HUES6 (cell line): Measurements from ENCODE around the gene TGFBR3.
"Not testable (repeated sequence)": the region's sequence is repeated elsewhere in the genome, so short reads cannot be mapped to it uniquely, and the experiment has no call there.

Experiments used
- H3K27ac ChIP-seq: 2 replicates; pipeline ENCODE4 v1.7.0; 2013; ENCODE audit warnings: low read depth, mild to moderate bottlenecking, low read length, inconsistent platforms
- H3K27me3 ChIP-seq: 2 replicates; pipeline ENCODE4 v1.6.1; 2013; ENCODE audit warnings: low read length; ENCODE audit not compliant: control insufficient read depth, insufficient read depth
- H3K36me3 ChIP-seq: 2 replicates; pipeline ENCODE4 v1.6.1; 2013; ENCODE audit warnings: low read length; ENCODE audit not compliant: control insufficient read depth, insufficient read depth
- H3K4me1 ChIP-seq: 2 replicates; pipeline ENCODE4 v1.6.1; 2013; ENCODE audit warnings: low read length; ENCODE audit not compliant: control insufficient read depth, insufficient read depth
- H3K4me3 ChIP-seq: 2 replicates; pipeline ENCODE4 v1.5.1; 2013; ENCODE audit warnings: low read depth, low read length
- H3K9ac ChIP-seq: one replicate; pipeline ENCODE4 v1.6.1; 2013; ENCODE audit warnings: mild to moderate bottlenecking, low read length
- H3K9me3 ChIP-seq: 2 replicates; pipeline ENCODE4 v1.6.1; 2013; ENCODE audit warnings: low read depth, low read length; ENCODE audit not compliant: control insufficient read depth, insufficient read depth

TGFBR3 gene

DNA sequence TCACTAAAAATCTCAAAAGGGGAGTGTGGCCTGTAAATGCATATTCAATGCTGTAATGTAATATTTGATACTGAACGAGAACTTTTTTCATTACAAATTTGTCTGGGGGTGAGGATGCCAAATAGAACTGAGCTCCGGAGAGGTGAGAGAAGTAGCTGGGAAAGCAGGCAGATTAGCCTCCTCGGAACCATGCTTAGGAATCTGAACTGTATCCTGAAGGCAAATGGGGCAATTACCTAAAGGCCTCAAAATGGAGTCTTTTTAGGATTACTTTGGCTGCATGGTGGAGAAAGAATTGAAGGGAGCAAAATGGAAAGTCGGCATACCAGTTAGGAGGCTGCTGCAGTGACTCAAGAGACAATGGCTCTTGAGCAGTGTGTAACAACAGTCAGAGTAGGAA lies 206.5 kb downstream of the TGFBR3 start:
- Histone ChIP-seq H3K9ac (no peak overlapping the region), H3K27ac (no peak overlapping the region), H3K4me1 (peaks cover 18% of the 10 kb centered on the region), H3K4me3 (no peak overlapping the region), H3K9me3 (no peaks in the 10 kb centered on the region), H3K36me3 (no peaks in the 10 kb centered on the region), H3K27me3 (no peaks in the 10 kb centered on the region)

DNA sequence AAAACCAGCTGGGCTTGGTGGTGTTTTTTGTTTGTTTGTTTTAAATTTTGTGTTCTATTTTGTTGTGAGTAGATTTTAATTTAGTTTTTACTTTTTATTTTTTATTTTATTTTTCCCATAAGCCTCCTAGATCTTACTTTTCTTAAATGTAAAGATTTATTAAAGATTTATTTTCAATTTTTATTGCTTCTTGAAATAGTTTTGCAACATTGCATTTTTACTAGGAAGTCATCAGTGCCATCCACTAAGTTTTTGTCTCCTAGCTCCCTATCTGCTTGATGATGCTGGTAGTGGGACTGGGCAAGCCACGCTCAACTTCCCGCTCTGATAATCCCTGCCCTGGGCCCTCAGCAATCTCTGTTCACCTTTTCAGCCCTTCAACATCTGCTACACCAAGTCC lies 209.9 kb downstream of the TGFBR3 start:
- H3K4me3 ChIP-seq, result no peak overlapping the region
- no peaks in the 10 kb centered on the region for H3K27me3 ChIP-seq
- H3K36me3 ChIP-seq, result no peaks in the 10 kb centered on the region
- H3K27ac ChIP-seq, result no peak overlapping the region
- no peaks in the 10 kb centered on the region for H3K9me3 ChIP-seq
- no peak overlapping the region for H3K9ac ChIP-seq
- no peaks in the 10 kb centered on the region for H3K4me1 ChIP-seq

DNA sequence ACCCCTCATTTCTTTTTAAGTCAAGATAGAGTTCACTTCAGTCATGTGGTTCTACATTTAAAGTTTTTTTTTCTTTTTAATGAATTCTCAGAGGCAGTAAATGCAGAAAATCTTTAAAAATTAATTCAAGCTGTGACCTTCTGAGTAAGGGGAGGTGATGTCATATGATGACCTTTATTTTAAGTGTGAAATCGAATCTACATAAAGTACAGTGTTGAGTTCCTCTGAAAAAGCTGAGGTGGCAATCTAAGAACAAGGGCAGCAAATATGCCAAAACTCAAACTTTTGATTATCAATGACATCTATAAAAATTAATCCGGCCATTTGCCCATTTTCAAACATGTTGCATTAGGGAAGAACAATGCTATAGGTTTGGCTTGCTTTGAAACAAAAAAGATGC lies 211.8 kb downstream of the TGFBR3 start:
- Histone ChIP-seq H3K9ac (no peak overlapping the region), H3K27me3 (no peaks in the 10 kb centered on the region), H3K27ac (no peak overlapping the region), H3K36me3 (no peaks in the 10 kb centered on the region), H3K4me3 (no peak overlapping the region), H3K4me1 (no peaks in the 10 kb centered on the region), H3K9me3 (no peaks in the 10 kb centered on the region)

DNA sequence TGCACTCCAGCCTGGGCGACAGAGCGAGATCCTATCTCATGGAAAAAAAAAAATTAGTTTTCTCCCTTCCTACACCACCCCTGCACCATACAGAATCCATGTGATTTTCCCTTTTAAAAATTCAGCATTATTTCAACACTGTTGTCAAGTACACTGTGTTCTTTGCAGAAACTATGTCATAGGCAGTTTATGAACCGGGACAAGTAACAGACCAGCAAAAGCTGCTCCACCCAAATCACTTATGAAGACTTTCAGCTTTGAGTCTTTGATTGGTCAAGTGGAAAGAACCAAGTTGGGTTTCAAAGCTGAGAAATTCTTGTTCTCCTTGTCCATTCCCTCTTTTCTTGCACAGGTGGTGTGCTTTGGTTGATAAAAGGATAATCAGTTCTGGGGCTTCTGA lies 212.3 kb downstream of the TGFBR3 start:
- Histone ChIP-seq H3K4me1 (no peaks in the 10 kb centered on the region), H3K27ac (no peak overlapping the region), H3K9ac (no peak overlapping the region), H3K9me3 (no peaks in the 10 kb centered on the region), H3K4me3 (no peak overlapping the region), H3K27me3 (no peaks in the 10 kb centered on the region), H3K36me3 (no peaks in the 10 kb centered on the region)

DNA sequence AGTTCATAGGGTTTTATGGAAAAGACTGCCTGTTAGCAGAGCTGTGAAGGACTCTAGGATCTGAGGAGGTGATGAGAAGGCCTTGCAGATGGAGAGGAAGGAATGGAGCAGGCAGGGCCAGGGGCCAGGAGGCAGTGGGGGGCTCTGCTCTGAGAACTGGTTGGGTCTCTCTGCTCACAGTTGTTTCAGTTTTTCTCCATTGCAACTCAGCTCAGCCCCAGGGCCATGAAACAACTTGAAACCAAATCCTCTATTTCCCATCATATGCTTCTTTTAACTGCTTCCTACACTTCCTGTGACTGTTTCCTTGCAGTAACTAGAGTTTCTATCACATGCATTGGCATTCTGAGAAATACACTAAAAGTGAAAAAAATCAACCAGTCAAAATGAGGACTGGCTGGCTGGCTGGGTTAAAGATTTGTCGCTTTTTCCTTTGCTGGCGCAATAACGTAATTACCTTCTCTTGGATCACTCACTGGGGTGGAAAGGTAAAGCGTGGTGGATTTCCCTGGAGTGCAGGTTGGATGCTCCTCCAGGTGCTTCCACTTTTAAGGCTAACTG lies 213.3 kb downstream of the TGFBR3 start:
- Histone ChIP-seq H3K4me3 (no peak overlapping the region), H3K36me3 (no peaks in the 10 kb centered on the region), H3K4me1 (no peaks in the 10 kb centered on the region), H3K9ac (no peak overlapping the region), H3K27me3 (no peaks in the 10 kb centered on the region), H3K9me3 (no peaks in the 10 kb centered on the region), H3K27ac (no peak overlapping the region)

DNA sequence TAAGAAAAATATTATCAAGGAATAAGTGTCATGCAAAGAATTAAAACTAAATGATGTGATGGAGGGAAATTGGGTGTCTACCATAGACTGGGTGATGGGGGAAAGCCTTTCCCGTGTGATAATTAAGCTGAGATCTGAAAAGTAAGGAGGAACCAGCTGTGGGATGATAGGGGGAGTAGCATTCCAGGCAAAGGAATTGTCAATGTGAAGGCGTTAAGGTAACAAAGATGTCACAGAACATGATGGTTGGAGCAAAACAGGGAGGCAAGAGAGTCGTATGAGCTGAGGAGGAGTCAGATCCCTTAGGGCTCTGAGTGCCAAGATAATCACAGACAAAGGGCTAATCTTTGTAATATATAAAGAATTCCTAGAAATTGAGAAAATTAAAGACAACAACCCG lies 215.2 kb downstream of the TGFBR3 start:
- no peak overlapping the region for H3K4me3 ChIP-seq

DNA sequence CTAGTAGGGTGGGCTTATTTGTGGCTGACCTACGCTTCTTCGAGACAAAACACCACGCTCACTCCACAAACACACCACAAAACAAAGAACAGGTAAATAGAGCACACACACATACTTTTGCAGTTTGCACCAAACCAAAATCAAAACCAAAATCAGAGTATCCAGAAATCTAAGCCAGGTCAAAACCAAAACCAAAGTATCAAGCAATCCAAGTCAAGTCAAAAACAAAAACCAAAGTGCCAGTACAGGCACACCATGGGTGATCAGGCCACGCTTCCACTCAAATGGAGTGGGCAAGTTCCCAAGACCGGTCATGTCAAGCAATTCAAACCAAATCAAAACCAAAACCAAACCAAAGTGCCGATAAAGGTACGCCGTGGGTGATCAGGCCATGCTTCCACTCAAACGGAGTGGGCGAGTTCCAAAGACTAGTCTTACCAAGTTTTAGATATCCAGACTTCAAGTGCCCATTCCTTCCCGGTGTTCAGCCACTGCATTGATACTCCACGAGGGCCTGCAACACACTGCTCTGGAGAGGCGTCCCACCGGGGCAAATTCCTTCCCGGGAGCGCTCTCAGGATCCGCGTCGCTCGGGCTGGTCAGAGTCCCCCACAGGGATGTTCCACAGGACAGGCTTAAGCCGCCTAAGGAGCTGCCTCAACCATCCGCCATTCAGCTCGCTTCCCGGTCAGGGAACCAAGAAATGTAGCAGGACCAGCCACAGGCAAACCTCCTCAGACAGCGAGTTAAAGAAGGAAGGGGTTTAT lies 216.2 kb downstream of the TGFBR3 start:
- H3K27ac ChIP-seq, result no peak overlapping the region
- H3K4me1 ChIP-seq, result no peaks in the 10 kb centered on the region
- no peaks in the 10 kb centered on the region for H3K27me3 ChIP-seq
- no peak overlapping the region for H3K4me3 ChIP-seq
- H3K36me3 ChIP-seq, result no peaks in the 10 kb centered on the region
- no peaks in the 10 kb centered on the region for H3K9me3 ChIP-seq
- no peak overlapping the region for H3K9ac ChIP-seq

More for the DNA sequence above, 215.2 kb downstream of the TGFBR3 start:
- Histone ChIP-seq H3K9ac (no peak overlapping the region), H3K27ac (no peak overlapping the region), H3K27me3 (no peaks in the 10 kb centered on the region), H3K36me3 (no peaks in the 10 kb centered on the region), H3K9me3 (no peaks in the 10 kb centered on the region), H3K4me1 (no peaks in the 10 kb centered on the region)

DNA sequence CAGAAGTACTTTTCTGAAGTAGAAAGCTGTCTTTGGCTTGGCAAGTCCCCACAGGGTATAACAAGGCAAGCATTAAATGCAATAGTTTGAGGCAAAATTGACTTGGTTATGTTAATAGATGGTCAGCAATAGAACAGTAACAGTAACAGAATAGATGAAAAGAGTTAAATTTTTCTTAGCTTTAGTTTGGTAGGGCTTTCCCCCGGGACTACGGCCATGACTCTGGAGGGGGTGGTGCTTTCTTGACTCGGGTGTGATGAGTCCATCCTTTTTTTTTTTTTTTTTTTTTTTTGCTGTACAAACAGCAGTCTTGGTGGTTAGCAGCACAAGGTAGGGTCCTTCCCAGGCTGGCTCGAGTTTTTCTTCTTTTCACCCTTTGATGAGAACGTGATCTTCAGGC lies 219.3 kb downstream of the TGFBR3 start:
- not testable (repeated sequence) for H3K9me3 ChIP-seq

DNA sequence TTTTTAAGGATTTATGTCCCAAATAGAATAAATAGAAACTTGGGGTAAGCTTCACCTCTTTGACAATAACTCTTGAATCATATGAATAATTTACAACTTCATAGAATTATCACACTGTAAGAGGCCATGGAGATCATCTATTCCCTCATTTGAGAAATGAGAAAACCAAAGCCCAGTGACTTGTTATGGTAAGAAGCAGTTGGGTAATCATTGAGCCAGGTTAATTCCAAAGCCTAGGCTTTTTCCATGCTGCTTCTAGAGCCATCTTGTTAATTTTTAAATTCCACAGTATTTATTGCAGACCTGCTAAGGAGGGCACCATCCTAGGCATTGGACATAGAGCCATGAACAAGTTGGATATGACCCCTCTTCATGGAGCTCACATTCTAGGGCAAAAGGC lies 224.8 kb downstream of the TGFBR3 start:
- no peaks in the 10 kb centered on the region for H3K27me3 ChIP-seq
- no peaks in the 10 kb centered on the region for H3K4me1 ChIP-seq
- no peak overlapping the region for H3K27ac ChIP-seq
- H3K9ac ChIP-seq, result no peak overlapping the region
- H3K4me3 ChIP-seq, result no peak overlapping the region
- H3K36me3 ChIP-seq, result no peaks in the 10 kb centered on the region
- H3K9me3 ChIP-seq, result peaks cover 7% of the 10 kb centered on the region; the same call in 1 of the 2 replicates

More for the DNA sequence above, 219.3 kb downstream of the TGFBR3 start:
- H3K4me3 ChIP-seq, H3K4me1 ChIP-seq, H3K36me3 ChIP-seq, H3K9ac ChIP-seq, H3K27me3 ChIP-seq, H3K27ac ChIP-seq: not testable (repeated sequence)

DNA sequence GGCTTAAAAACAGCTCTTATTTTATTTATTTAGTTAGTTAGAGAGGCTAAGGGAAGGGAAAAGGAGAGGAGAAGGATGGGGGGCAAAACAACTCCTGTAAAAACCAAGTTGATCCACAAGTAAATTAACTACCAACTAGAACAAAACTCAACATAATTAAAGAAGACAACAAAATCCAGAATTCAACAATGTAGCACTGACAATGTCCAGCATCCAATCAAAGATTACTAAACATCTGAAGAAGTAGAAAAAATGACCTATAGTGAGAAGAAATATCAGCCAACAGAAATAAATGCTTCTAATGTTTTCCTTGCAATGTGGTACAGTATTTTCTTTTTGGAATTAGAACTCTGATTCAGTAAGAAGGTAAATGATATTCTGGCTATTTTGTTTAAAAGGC lies 225.2 kb downstream of the TGFBR3 start:
- Histone ChIP-seq H3K4me3 (no peak overlapping the region), H3K27me3 (no peaks in the 10 kb centered on the region), H3K27ac (no peak overlapping the region)

DNA sequence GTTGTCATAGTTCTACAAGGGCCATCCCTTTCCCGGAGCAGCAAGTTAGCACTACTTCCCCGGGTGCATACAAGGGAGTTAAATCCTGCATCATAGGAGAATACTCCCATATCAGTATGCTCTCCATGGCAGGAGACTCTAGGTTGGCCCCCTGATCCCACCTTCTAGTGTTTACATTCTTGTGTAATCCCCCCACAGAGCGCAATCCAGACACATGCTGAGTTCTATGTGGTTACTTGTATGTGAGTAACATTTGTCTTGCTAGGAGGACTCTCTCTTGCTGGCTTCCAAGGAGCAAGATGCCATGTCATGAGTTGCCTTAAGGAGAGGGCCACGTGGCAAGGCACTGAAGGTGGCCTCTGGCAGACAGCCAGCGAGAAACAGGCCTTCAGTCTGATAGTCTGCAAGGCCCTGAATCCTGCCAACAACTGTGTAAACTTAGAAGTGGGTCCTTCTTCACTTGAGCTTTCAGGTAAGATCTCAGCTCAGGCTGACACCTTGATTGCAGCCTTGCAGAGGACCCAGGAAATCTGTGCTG lies 230.0 kb downstream of the TGFBR3 start:
- H3K4me3 ChIP-seq, result no peak overlapping the region
- H3K9me3 ChIP-seq, result peaks cover 12% of the 10 kb centered on the region; the same call in 1 of the 2 replicates
- no peaks in the 10 kb centered on the region for H3K36me3 ChIP-seq
- H3K27me3 ChIP-seq, result no peaks in the 10 kb centered on the region
- no peaks in the 10 kb centered on the region for H3K4me1 ChIP-seq
- no peak overlapping the region for H3K27ac ChIP-seq
- H3K9ac ChIP-seq, result no peak overlapping the region

More for the DNA sequence above, 225.2 kb downstream of the TGFBR3 start:
- Histone ChIP-seq H3K4me1 (no peaks in the 10 kb centered on the region), H3K9me3 (peaks cover 11% of the 10 kb centered on the region; the same call in 1 of the 2 replicates), H3K9ac (no peak overlapping the region), H3K36me3 (no peaks in the 10 kb centered on the region)
